HepG2 (cell line): ENCODE measurements around the gene PTMA. TPM values are rescaled to one million over a fixed set of nuclear protein-coding genes. Genes with fewer than 3 reads are reported as not detected.
A peak's percentile ranks its signal among the peaks of the same experiment; 100 is the strongest.

Experiments used
- BRCA1 ChIP-seq: sonication (generic); formaldehyde crosslinking; IDR thresholded peaks from 2 replicates; pipeline ENCODE4 v1.4.0; 2020; ENCODE audit warnings: missing genetic modification reagents
- CSRNP1 ChIP-seq: sonication (generic); formaldehyde crosslinking; IDR thresholded peaks from 2 replicates; pipeline ENCODE4 v1.8.1; 2023; ENCODE audit warnings: mild to moderate bottlenecking, missing genetic modification reagents
- JDP2 ChIP-seq: sonication (generic); formaldehyde crosslinking; IDR thresholded peaks from 2 replicates; pipeline ENCODE4 v1.8.1; 2022; ENCODE audit warnings: missing genetic modification reagents, borderline replicate concordance
- MBD4 ChIP-seq: IDR thresholded peaks from 2 replicates; pipeline ENCODE4 v1.6.1; 2012; ENCODE audit warnings: low read length, inconsistent platforms, borderline replicate concordance
- SIN3A ChIP-seq: IDR thresholded peaks from 2 replicates; pipeline ENCODE4 v1.6.1; 2011; ENCODE audit warnings: low read depth, mild to moderate bottlenecking, control low read depth, low read length, borderline replicate concordance
- SNAPC5 ChIP-seq: sonication (generic); formaldehyde crosslinking; IDR thresholded peaks from 2 replicates; pipeline ENCODE4 v1.8.1; 2023; ENCODE audit warnings: mild to moderate bottlenecking, missing genetic modification reagents, borderline replicate concordance
- SOX5 ChIP-seq: IDR thresholded peaks from 2 replicates; pipeline ENCODE4 v1.6.1; 2016; ENCODE audit warnings: borderline replicate concordance
- TBX2 ChIP-seq: sonication (generic); formaldehyde crosslinking; IDR thresholded peaks from 2 replicates; pipeline ENCODE4 v1.5.0; 2020; ENCODE audit warnings: missing genetic modification reagents, mild to moderate bottlenecking, borderline replicate concordance
- TCF7L2 ChIP-seq: IDR thresholded peaks from 2 replicates; pipeline ENCODE4 v1.6.1; 2011; ENCODE audit warnings: mild to moderate bottlenecking, low read depth, low read length, moderate library complexity
- U2AF2 ChIP-seq: fragments of 200-400 bp; formaldehyde crosslinking; IDR thresholded peaks from 2 replicates; pipeline ENCODE4 v1.6.1; 2017; ENCODE audit warnings: low read depth, mild to moderate bottlenecking, low read length
- ZKSCAN8 ChIP-seq: IDR thresholded peaks from 2 replicates; pipeline ENCODE4 v1.6.1; 2016; ENCODE audit warnings: borderline replicate concordance, missing genetic modification reagents, missing compliant biosample characterization
- ZMYM4 ChIP-seq: sonication (generic); formaldehyde crosslinking; IDR thresholded peaks from 2 replicates; pipeline ENCODE4 v1.8.1; 2023; ENCODE audit warnings: mild to moderate bottlenecking, missing genetic modification reagents
- ZNF230 ChIP-seq: sonication (generic); formaldehyde crosslinking; IDR thresholded peaks from 2 replicates; pipeline ENCODE4 v1.4.0; 2020; ENCODE audit warnings: mild to moderate bottlenecking, missing genetic modification reagents
- ZNF367 ChIP-seq: sonication (generic); formaldehyde crosslinking; IDR thresholded peaks from 2 replicates; pipeline ENCODE4 v1.4.0; 2020; ENCODE audit warnings: missing genetic modification reagents, borderline replicate concordance
- ZNF414 ChIP-seq: sonication (generic); formaldehyde crosslinking; IDR thresholded peaks from 2 replicates; pipeline ENCODE4 v1.5.0; 2020; ENCODE audit warnings: missing genetic modification reagents
- ZNF556 ChIP-seq: sonication (generic); formaldehyde crosslinking; IDR thresholded peaks from 2 replicates; pipeline ENCODE4 v1.4.0; 2020; ENCODE audit warnings: mild to moderate bottlenecking, missing genetic modification reagents, borderline replicate concordance
- ZNF562 ChIP-seq: sonication (generic); formaldehyde crosslinking; IDR thresholded peaks from 2 replicates; pipeline ENCODE4 v1.8.0; 2022; ENCODE audit warnings: missing genetic modification reagents, borderline replicate concordance
- ZNF704 ChIP-seq: sonication (generic); formaldehyde crosslinking; IDR thresholded peaks from 2 replicates; pipeline ENCODE4 v1.8.1; 2023; ENCODE audit warnings: mild to moderate bottlenecking, inconsistent platforms, moderate library complexity, missing genetic modification reagents, borderline replicate concordance
- ZNF709 ChIP-seq: sonication (generic); formaldehyde crosslinking; IDR thresholded peaks from 2 replicates; pipeline ENCODE4 v1.5.0; 2020; ENCODE audit warnings: mild to moderate bottlenecking, missing genetic modification reagents
- ZSCAN5A ChIP-seq: sonication (generic); formaldehyde crosslinking; IDR thresholded peaks from 2 replicates; pipeline ENCODE4 v1.8.0; 2022; ENCODE audit warnings: mild to moderate bottlenecking, missing genetic modification reagents, borderline replicate concordance
- polyA plus RNA-seq, 8 experiments: library from polyadenylated mRNA; depleted of rRNA in 3 of 8; stranded (reverse) in 7 of 8; unstranded in 1 of 8; fragments of >200 nt; fragmentation: Illumina TruSeq in 4 of 8; extraction: Trizol in 4 of 8; gene quantifications; 2 replicates each; pipeline versions ENCODE4 v1.2.1 to v1.2.3, GENCODE V29; 2011 to 2016; ENCODE audit warnings: low read depth in 4 of 8, missing spikeins in 1 of 8, mixed read lengths in 1 of 8; ENCODE audit not compliant: insufficient read depth in 1 of 8
- total RNA-seq, 5 experiments: library from RNA; depleted of rRNA; stranded (reverse); fragments of >200 nt; fragmentation: Illumina TruSeq; extraction: Trizol; gene quantifications; 2 replicates each; pipeline ENCODE4 v1.2.3, GENCODE V29; 2016; ENCODE audit warnings: low read depth in 1 of 5
- TF ChIP-seq, protein P1 (sequence below): sonication (generic); formaldehyde crosslinking; IDR thresholded peaks from 2 replicates; pipeline ENCODE4 v1.5.0; 2020; ENCODE audit warnings: missing genetic modification reagents
- TF ChIP-seq, protein P2 (sequence below): sonication (generic); formaldehyde crosslinking; IDR thresholded peaks from 2 replicates; pipeline ENCODE4 v1.4.0; 2020; ENCODE audit warnings: mild to moderate bottlenecking, missing genetic modification reagents

PTMA gene
- total and polyA plus RNA-seq, 2 of the 13 experiments (the other 11 are each of a cell fraction or from before 2014, with no cell fraction given), result 190 to 1,086 TPM

DNA sequence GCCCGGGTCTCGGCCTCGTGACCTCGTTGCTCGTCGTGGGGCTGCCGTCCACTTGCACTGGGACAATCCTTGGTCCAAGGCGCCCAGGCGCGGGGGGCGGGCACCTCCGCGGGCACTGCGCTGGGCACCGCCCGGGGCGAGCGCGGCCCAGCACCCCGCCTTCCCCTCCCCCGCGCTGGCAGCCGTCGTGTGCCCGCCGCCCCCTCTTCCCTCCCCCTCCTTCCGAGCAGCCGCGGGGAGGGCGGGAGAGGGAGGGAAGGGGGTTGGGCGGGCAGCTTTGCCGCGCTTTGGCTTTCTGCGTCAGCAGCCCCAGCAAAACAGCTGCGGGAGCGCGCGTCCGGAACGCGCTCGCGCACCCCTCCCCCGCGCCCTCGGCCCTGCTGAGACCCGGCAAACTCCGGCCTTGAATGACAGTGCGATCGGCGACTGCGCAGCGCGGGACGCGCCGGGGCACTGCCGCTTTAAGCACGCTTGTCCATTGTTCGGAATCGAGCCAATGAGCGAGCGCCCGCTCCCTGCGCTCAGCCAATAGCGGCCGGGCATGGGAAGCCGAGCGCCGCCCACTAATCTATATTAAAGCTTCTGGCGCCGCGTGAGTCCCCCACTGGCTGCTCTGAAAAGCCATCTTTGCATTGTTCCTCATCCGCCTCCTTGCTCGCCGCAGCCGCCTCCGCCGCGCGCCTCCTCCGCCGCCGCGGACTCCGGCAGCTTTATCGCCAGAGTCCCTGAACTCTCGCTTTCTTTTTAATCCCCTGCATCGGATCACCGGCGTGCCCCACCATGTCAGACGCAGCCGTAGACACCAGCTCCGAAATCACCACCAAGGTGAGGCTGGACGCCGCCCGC is at the start of gene PTMA (continued):
- TF ChIP-seq ZSCAN5A (CRISPR knock-in tag), result 0 out of 2 replicates have a peak, but pooled peaks have one; percentile 56
- peak; percentile 94 for TF ChIP-seq ZNF709 (CRISPR knock-in tag)
- TF ChIP-seq, protein P1, sequence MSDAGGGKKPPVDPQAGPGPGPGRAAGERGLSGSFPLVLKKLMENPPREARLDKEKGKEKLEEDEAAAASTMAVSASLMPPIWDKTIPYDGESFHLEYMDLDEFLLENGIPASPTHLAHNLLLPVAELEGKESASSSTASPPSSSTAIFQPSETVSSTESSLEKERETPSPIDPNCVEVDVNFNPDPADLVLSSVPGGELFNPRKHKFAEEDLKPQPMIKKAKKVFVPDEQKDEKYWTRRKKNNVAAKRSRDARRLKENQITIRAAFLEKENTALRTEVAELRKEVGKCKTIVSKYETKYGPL (CRISPR knock-in tag), result no peak
- TF ChIP-seq ZKSCAN8 (CRISPR knock-in tag), result no peak; the same call in 1 of the 2 replicates
- no peak; the same call in none of the 2 replicates for TF ChIP-seq BRCA1
- no peak for TF ChIP-seq TCF7L2
- TF ChIP-seq MBD4, result no peak
- TF ChIP-seq JDP2 (CRISPR knock-in tag), result no peak; the same call in 1 of the 2 replicates
- TF ChIP-seq ZNF414 (CRISPR knock-in tag), result peak; percentile 31; the same call in 1 of the 2 replicates
- peak; percentile 85; the same call in 1 of the 2 replicates for TF ChIP-seq ZNF704 (CRISPR knock-in tag)
- 0 out of 2 replicates have a peak, but pooled peaks have one; percentile 41 for TF ChIP-seq ZNF556 (CRISPR knock-in tag)
- TF ChIP-seq U2AF2, result no peak
- TF ChIP-seq SIN3A, result peak; percentile 54; the same call in 1 of the 2 replicates
- no peak for TF ChIP-seq ZNF562 (CRISPR knock-in tag)
- peak; percentile 79; the same call in 1 of the 2 replicates for TF ChIP-seq TBX2
- TF ChIP-seq SNAPC5 (CRISPR knock-in tag), result 0 out of 2 replicates have a peak, but pooled peaks have one; percentile 61
- TF ChIP-seq SOX5, result peak; percentile 100
- peak; percentile 23; the same call in 1 of the 2 replicates for TF ChIP-seq ZNF367
- TF ChIP-seq, protein P2, sequence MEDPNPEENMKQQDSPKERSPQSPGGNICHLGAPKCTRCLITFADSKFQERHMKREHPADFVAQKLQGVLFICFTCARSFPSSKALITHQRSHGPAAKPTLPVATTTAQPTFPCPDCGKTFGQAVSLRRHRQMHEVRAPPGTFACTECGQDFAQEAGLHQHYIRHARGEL (CRISPR knock-in tag), result 0 out of 2 replicates have a peak, but pooled peaks have one; percentile 6
- peak; percentile 95 for TF ChIP-seq ZMYM4
- TF ChIP-seq ZNF230 (CRISPR knock-in tag), result peak; percentile 70; the same call in 1 of the 2 replicates
- TF ChIP-seq CSRNP1, result peak; percentile 76
